K562 (cell line): ENCODE results near the gene ATP5PO. TPM values are rescaled to one million over a fixed set of nuclear protein-coding genes. Genes with fewer than 3 reads are reported as not detected.

Source experiments
- CBX5 ChIP-seq: IDR thresholded peaks from 2 replicates; pipeline ENCODE4 v1.6.1; 2014; ENCODE audit warnings: low read depth, borderline replicate concordance
- DIDO1 ChIP-seq: fragments of 450-650 bp; IDR thresholded peaks from 2 replicates; pipeline ENCODE4 v1.6.1; 2016; ENCODE audit warnings: low read depth, missing biosample characterization, missing genetic modification characterization
- FOXK1 ChIP-seq: sonication (generic); formaldehyde crosslinking; IDR thresholded peaks from 2 replicates; pipeline ENCODE4 v1.8.0; 2022; ENCODE audit warnings: missing genetic modification reagents, mild to moderate bottlenecking, borderline replicate concordance
- HMGN3 ChIP-seq: IDR thresholded peaks from 2 replicates; pipeline ENCODE4 v1.6.1; 2011; ENCODE audit warnings: borderline replicate concordance, low read depth, mild to moderate bottlenecking, mixed read lengths, low read length; ENCODE audit not compliant: insufficient read length; ENCODE audit errors: extremely low read depth
- KDM5B ChIP-seq: fragments of 200-600 bp; sonication (generic); IDR thresholded peaks from 2 replicates; pipeline ENCODE4 v1.6.1; 2012; ENCODE audit warnings: low read depth, mild to moderate bottlenecking, moderate library complexity, low read length, control low read depth, inconsistent platforms; ENCODE audit not compliant: insufficient replicate concordance
- NR2C1 ChIP-seq, 2 experiments: fragments of 450-650 bp; IDR thresholded peaks; 2 replicates each; pipeline ENCODE4 v1.6.1; 2017; ENCODE audit warnings: mild to moderate bottlenecking in 2 of 2, antibody characterized with exemption in 1 of 2, inconsistent platforms in 1 of 2, missing compliant biosample characterization in 1 of 2, missing genetic modification characterization in 1 of 2
- POLR2AphosphoS2 ChIP-seq: IDR thresholded peaks from 2 replicates; pipeline ENCODE4 v1.6.1; 2012; ENCODE audit warnings: low read length, improper control_type of control experiment
- ZNF212 ChIP-seq: fragments of 450-650 bp; formaldehyde crosslinking; IDR thresholded peaks from 2 replicates; pipeline ENCODE4 v1.4.0; 2020; ENCODE audit warnings: mild to moderate bottlenecking
- ZNF274 ChIP-seq: IDR thresholded peaks from 2 replicates; pipeline ENCODE4 v1.6.1; 2011; ENCODE audit warnings: low read depth, mild to moderate bottlenecking, low read length, moderate library complexity, borderline replicate concordance
- ZNF79 ChIP-seq: fragments of 250-450 bp; sonication (Bioruptor Pico); IDR thresholded peaks from 2 replicates; pipeline ENCODE4 v1.4.0; 2020; ENCODE audit warnings: low read depth, mild to moderate bottlenecking, moderate library complexity
- polyA plus RNA-seq, 8 experiments: library from polyadenylated mRNA; depleted of rRNA in 4 of 8; stranded (reverse) in 5 of 8; unstranded in 3 of 8; fragments of >200 nt; fragmentation: Nextera tagmentation in 2 of 8; fragmentation: Illumina TruSeq in 1 of 8; extraction: Ambion mirVana in 2 of 8; extraction: Trizol in 1 of 8; gene quantifications; 2 replicates each; pipeline versions ENCODE4 v1.2.1 to v1.2.3, GENCODE V29; 2011 to 2014; ENCODE audit warnings: inconsistent platforms in 1 of 8, missing spikeins in 1 of 8
- total RNA-seq, 7 experiments: library from RNA; depleted of rRNA in 6 of 7; stranded (reverse); fragments of >200 nt in 6 of 7; fragmentation: Illumina TruSeq in 2 of 7; extraction: Trizol in 2 of 7; gene quantifications; 2 replicates each; pipeline versions ENCODE4 v1.2.1 to v1.2.3, GENCODE V29; 2011 to 2021; ENCODE audit warnings: low replicate concordance in 1 of 7
- TF ChIP-seq, protein P1 (sequence below), 3 experiments: fragments of 200-800 bp in 1 of 3; fragments of 250-450 bp in 1 of 3; fragments of 450-650 bp in 1 of 3; sonication (Bioruptor Pico) in 1 of 3; sonication (Bioruptor generic) in 1 of 3; formaldehyde crosslinking in 1 of 3; IDR thresholded peaks; 2 replicates each; pipeline versions ENCODE4 v1.6.1 to v1.8.0; 2016 to 2022; ENCODE audit warnings: mild to moderate bottlenecking in 2 of 3, missing genetic modification characterization in 2 of 3, missing compliant biosample characterization in 1 of 3, moderate library complexity in 1 of 3
- TF ChIP-seq, protein P2 (sequence below): fragments of 450-650 bp; IDR thresholded peaks from 2 replicates; pipeline ENCODE4 v1.6.1; 2016; ENCODE audit warnings: missing biosample characterization, missing genetic modification characterization
- TF ChIP-seq, protein P3 (sequence below): sonication (generic); formaldehyde crosslinking; IDR thresholded peaks from 2 replicates; pipeline ENCODE4 v1.8.0; 2022; ENCODE audit warnings: mild to moderate bottlenecking, missing genetic modification reagents

The ATP5PO gene
- total and polyA plus RNA-seq, 9 of the 15 experiments (the other 6 are each of a cell fraction or from before 2014, with no cell fraction given) = 367 to 2,722 (median 808) TPM

DNA sequence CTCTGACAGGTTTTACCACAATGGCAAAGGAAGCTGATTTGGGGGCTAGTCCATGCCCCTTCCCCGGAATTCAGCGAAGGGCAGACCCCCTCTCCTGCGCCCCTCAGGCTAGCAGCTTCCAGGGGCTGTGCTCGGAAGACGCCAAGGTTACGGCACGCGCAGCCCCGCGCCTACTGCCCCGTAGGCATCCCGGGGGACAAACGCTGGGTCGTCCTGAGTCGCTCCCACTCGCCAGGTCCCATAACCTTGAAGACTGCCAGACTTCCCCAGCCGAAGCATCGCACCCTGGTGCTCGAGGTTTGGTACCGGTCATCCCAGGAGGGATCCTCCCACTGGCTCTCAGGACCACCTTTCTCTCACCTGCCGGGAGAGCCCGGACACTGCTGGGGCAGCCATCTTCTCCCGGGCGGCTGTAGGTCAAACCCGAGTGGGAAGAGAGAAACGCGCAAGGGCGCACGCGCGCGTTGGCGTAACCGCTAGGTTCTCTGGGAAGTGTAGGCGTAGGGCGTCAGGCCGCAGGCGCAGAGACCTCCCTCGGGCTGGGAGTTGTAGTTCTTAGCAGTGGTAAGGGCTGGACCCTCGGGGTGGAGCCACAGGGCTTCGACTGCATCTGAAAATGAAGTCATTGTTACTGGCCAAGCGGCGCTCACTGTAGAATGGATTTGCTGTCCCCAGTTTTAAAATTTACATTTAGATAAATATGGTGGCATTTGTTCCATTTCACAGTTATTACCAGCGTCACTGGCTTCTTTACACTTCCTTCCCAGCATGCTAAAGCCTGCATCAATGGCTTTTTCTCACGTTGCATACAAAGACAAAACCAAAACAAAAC is at the start of gene ATP5PO (continued):
- TF ChIP-seq, protein P1, sequence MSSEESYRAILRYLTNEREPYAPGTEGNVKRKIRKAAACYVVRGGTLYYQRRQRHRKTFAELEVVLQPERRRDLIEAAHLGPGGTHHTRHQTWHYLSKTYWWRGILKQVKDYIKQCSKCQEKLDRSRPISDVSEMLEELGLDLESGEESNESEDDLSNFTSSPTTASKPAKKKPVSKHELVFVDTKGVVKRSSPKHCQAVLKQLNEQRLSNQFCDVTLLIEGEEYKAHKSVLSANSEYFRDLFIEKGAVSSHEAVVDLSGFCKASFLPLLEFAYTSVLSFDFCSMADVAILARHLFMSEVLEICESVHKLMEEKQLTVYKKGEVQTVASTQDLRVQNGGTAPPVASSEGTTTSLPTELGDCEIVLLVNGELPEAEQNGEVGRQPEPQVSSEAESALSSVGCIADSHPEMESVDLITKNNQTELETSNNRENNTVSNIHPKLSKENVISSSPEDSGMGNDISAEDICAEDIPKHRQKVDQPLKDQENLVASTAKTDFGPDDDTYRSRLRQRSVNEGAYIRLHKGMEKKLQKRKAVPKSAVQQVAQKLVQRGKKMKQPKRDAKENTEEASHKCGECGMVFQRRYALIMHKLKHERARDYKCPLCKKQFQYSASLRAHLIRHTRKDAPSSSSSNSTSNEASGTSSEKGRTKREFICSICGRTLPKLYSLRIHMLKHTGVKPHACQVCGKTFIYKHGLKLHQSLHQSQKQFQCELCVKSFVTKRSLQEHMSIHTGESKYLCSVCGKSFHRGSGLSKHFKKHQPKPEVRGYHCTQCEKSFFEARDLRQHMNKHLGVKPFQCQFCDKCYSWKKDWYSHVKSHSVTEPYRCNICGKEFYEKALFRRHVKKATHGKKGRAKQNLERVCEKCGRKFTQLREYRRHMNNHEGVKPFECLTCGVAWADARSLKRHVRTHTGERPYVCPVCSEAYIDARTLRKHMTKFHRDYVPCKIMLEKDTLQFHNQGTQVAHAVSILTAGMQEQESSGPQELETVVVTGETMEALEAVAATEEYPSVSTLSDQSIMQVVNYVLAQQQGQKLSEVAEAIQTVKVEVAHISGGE (CRISPR knock-in tag; IDR thresholded peaks at IDR 0.05) = peak in 1 of 3 experiments; percentile 67; a peak in 2 of 6 replicates
- TF ChIP-seq NR2C1 (IDR thresholded peaks at IDR 0.05) (peak; percentile 52; the same call in 1 of the 2 replicates), NR2C1 (tag; IDR thresholded peaks at IDR 0.05) (peak; percentile 83), DIDO1 (tag) (0 out of 2 replicates have a peak, but pooled peaks have one; percentile 39), HMGN3 (peak; percentile 50), FOXK1 (CRISPR knock-in tag) (peak; percentile 87; the same call in 1 of the 2 replicates), ZNF79 (CRISPR knock-in tag) (no peak), ZNF212 (CRISPR knock-in tag) (peak; percentile 61; the same call in 1 of the 2 replicates), KDM5B (peak; percentile 98), CBX5 (no peak), ZNF274 (no peak), POLR2AphosphoS2 (peak; percentile 91; the same call in 1 of the 2 replicates)
- TF ChIP-seq, protein P2, sequence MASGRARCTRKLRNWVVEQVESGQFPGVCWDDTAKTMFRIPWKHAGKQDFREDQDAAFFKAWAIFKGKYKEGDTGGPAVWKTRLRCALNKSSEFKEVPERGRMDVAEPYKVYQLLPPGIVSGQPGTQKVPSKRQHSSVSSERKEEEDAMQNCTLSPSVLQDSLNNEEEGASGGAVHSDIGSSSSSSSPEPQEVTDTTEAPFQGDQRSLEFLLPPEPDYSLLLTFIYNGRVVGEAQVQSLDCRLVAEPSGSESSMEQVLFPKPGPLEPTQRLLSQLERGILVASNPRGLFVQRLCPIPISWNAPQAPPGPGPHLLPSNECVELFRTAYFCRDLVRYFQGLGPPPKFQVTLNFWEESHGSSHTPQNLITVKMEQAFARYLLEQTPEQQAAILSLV (tag) = 0 out of 2 replicates have a peak, but pooled peaks have one; percentile 8
- TF ChIP-seq, protein P3, sequence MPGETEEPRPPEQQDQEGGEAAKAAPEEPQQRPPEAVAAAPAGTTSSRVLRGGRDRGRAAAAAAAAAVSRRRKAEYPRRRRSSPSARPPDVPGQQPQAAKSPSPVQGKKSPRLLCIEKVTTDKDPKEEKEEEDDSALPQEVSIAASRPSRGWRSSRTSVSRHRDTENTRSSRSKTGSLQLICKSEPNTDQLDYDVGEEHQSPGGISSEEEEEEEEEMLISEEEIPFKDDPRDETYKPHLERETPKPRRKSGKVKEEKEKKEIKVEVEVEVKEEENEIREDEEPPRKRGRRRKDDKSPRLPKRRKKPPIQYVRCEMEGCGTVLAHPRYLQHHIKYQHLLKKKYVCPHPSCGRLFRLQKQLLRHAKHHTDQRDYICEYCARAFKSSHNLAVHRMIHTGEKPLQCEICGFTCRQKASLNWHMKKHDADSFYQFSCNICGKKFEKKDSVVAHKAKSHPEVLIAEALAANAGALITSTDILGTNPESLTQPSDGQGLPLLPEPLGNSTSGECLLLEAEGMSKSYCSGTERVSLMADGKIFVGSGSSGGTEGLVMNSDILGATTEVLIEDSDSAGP (CRISPR knock-in tag) = no peak
